ENCODE results near the gene EFCAB5. TPM values are rescaled to one million over a fixed set of nuclear protein-coding genes. Genes with fewer than 3 reads are reported as not detected.
"Not testable (repeated sequence)": the region's sequence is repeated elsewhere in the genome, so short reads cannot be mapped to it uniquely, and the experiment has no call there.

Gene EFCAB5
- total RNA-seq, 1 experiment from 2014 or later, result 1.4 TPM

DNA sequence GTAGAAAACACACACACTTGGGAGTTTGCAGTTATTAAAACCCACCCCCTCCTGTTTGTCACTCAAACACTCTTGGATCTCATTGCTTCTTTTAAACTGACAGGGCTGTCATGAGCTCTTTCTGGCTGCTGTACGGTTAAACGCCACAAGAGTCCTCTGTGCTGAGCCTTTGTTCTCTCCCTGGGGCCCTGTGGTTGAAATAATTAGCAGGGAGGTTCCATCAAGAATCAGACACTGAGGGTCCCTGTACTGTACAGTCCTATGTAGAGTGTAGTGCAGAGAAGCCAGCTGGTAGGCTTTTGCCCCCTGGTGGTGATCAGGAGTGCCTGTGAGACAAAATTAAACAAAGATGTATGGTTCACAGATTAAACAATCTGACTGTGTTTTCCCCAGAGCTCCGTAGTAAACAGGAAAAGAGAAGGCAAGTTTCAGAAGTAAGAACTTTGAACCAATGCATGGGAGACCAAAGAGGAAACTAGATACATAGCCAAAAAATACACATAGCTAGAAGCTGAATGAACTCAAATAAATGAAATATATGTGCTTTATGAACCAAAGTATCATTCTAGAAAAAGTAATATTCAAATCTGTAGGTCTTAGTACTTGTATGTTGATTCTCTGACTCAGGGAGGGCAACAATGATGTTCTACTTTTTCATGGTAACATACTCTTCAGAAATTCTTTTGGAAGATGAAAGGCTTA is 10.1 kb upstream of the EFCAB5 start:
- TF ChIP-seq EZH2 (IDR thresholded peaks at IDR 0.05; ENCODE audit: low read depth), result no peak
- TF ChIP-seq, protein P1, sequence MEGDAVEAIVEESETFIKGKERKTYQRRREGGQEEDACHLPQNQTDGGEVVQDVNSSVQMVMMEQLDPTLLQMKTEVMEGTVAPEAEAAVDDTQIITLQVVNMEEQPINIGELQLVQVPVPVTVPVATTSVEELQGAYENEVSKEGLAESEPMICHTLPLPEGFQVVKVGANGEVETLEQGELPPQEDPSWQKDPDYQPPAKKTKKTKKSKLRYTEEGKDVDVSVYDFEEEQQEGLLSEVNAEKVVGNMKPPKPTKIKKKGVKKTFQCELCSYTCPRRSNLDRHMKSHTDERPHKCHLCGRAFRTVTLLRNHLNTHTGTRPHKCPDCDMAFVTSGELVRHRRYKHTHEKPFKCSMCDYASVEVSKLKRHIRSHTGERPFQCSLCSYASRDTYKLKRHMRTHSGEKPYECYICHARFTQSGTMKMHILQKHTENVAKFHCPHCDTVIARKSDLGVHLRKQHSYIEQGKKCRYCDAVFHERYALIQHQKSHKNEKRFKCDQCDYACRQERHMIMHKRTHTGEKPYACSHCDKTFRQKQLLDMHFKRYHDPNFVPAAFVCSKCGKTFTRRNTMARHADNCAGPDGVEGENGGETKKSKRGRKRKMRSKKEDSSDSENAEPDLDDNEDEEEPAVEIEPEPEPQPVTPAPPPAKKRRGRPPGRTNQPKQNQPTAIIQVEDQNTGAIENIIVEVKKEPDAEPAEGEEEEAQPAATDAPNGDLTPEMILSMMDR (conservative IDR thresholded peaks at IDR 0.05), result peak; percentile 95
- Histone ChIP-seq H3F3A (ENCODE audit: insufficient read depth, low read depth) (peaks cover 20% of the 10 kb centered on the region; the same call in 1 of the 2 replicates), H3K4me2 (peak overlapping the region; percentile 95), H3K4me1 (replicated peaks; ENCODE audit: insufficient read depth) (peaks cover 32% of the 10 kb centered on the region), H3K9me3 (ENCODE audit: insufficient read depth, low read depth) (no peaks in the 10 kb centered on the region), H3K9me2 (ENCODE audit: insufficient read depth) (no peaks in the 10 kb centered on the region), H4K20me1 (ENCODE audit: insufficient read depth) (0 out of 2 replicates have a peak, but pooled peaks cover 3% of the 10 kb centered on the region), H3K79me2 (ENCODE audit: low read depth) (peaks cover 34% of the 10 kb centered on the region), H3K27ac (no peak overlapping the region), H3K4me3 (peak overlapping the region; percentile 73; the same call in 1 of the 2 replicates), H3K36me3 (ENCODE audit: low read depth) (no peaks in the 10 kb centered on the region), H3K27me3 (ENCODE audit: insufficient read depth, low read depth) (no peaks in the 10 kb centered on the region), H2AFZ (peak overlapping the region; percentile 50; the same call in 1 of the 2 replicates)
- POLR2A ChIA-PET (ENCODE audit: unreplicated experiment), result interaction anchor here (0.6 to 1.4 kb wide), 5 partner anchors 87 to 545 kb away, joined by 4 to 22 read pairs (median 8); no protein-coding TSS in a partner anchor
- intact Hi-C loops (cut with micrococcal nuclease; ENCODE audit: unreplicated experiment), result loop anchor here (1.0 kb wide), 6 partner anchors 90 to 351 kb away; no protein-coding TSS in a partner anchor
- CTCF ChIA-PET, result interaction anchor here (0.5 to 3.2 kb wide), 21 partner anchors 11 to 1565 kb away, joined by 3 to 30 read pairs (median 5); no protein-coding TSS in a partner anchor
- DNase-seq, result peak; percentile 53 to 68
- TSS peak; percentile 52 for BruUV-seq (replicated peaks)

DNA sequence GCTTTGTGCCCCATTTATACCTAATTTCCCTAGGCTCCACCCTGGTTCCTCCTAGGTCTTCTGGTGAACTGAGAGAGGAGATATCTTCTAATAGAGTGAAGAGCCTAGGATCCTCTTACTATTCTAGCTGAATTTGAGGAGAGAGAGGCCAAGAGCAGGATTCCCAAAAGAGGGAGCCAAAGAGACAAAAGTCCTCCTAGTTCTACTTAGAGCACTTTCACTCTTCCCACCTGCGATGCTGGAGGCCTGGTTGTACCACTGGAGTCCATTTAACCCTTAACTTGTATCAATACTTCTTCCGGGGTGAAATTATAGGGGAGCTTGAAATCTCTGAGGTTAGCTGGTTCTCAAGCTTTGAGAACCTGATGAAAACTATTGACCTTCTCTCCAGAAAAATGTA is 8.1 kb upstream of the EFCAB5 start:
- H3K27me3 ChIP-seq (ENCODE audit: insufficient read depth, low read depth), result no peaks in the 10 kb centered on the region
- H4K20me1 ChIP-seq (ENCODE audit: insufficient read depth), result no peaks in the 10 kb centered on the region
- H2AFZ ChIP-seq, result no peak overlapping the region
- no TSS peak for BruUV-seq (replicated peaks)
- H3K4me1 ChIP-seq (replicated peaks; ENCODE audit: insufficient read depth), result peaks cover 15% of the 10 kb centered on the region
- no peak for DNase-seq
- H3K9me3 ChIP-seq (ENCODE audit: insufficient read depth, low read depth), result no peaks in the 10 kb centered on the region
- POLR2A ChIA-PET (ENCODE audit: unreplicated experiment), result no interaction called here
- no peak overlapping the region for H3K4me3 ChIP-seq
- H3K79me2 ChIP-seq (ENCODE audit: low read depth), result peaks cover 14% of the 10 kb centered on the region
- peak overlapping the region; percentile 26; the same call in 1 of the 2 replicates for H3K4me2 ChIP-seq
- CTCF ChIA-PET, result interaction anchor here (0.6 to 1.7 kb wide), 3 partner anchors 14 to 162 kb away, joined by 3 read pairs; no protein-coding TSS in a partner anchor
- peaks cover 20% of the 10 kb centered on the region; the same call in 1 of the 2 replicates for H3F3A ChIP-seq (ENCODE audit: insufficient read depth, low read depth)
- TF ChIP-seq, protein P1 (conservative IDR thresholded peaks at IDR 0.05), result no peak; the same call in 1 of the 2 replicates
- no peak for TF ChIP-seq EZH2 (IDR thresholded peaks at IDR 0.05; ENCODE audit: low read depth)
- intact Hi-C loops (cut with micrococcal nuclease; ENCODE audit: unreplicated experiment), result no loop called here
- H3K27ac ChIP-seq, result no peak overlapping the region
- no peaks in the 10 kb centered on the region for H3K36me3 ChIP-seq (ENCODE audit: low read depth)
- H3K9me2 ChIP-seq (ENCODE audit: insufficient read depth), result no peaks in the 10 kb centered on the region

DNA sequence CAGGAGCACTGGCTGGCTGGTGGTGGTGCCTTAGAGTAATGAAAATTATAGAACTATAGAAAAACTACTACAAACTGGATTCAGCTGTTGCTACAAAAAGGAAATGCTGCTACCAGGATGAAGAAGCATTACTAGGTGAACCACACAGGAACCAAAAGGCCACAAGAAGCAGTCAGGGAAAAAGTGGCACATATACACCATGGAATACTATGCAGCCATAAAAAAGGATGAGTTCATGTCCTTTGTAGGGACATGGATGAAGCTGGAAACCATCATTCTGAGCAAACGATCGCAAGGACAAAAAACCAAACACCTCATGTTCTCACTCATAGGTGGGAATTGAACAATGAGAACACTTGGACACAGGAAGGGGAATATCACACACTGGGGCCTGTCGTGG is 5.5 kb upstream of the EFCAB5 start:
- intact Hi-C loops (cut with micrococcal nuclease; ENCODE audit: unreplicated experiment); H3K36me3 ChIP-seq (ENCODE audit: low read depth); H3K27me3 ChIP-seq (ENCODE audit: insufficient read depth, low read depth); H4K20me1 ChIP-seq (ENCODE audit: insufficient read depth); H3K27ac ChIP-seq; BruUV-seq (replicated peaks); H3K4me3 ChIP-seq; H2AFZ ChIP-seq; H3K9me2 ChIP-seq (ENCODE audit: insufficient read depth); H3K9me3 ChIP-seq (ENCODE audit: insufficient read depth, low read depth); H3K4me1 ChIP-seq (replicated peaks; ENCODE audit: insufficient read depth); H3K4me2 ChIP-seq; H3K79me2 ChIP-seq (ENCODE audit: low read depth); CTCF ChIA-PET; DNase-seq; H3F3A ChIP-seq (ENCODE audit: insufficient read depth, low read depth); POLR2A ChIA-PET (ENCODE audit: unreplicated experiment): not testable (repeated sequence)

All from PC-9 (cell line).